ACHN (cell line): ENCODE data around the gene RNU1-3.
"Not testable (repeated sequence)": the region's sequence is repeated elsewhere in the genome, so short reads cannot be mapped to it uniquely, and the experiment has no call there.

Experiments
- DNase-seq: peaks from one replicate; pipeline ENCODE4 v3.0.0-alpha.2; 2015
- in situ Hi-C: cut with HindIII; loops from 2 replicates; pipeline ENCODE4 v1.10.0; 2017; ENCODE audit warnings: low sequenced_read_pairs, low pct_ligation_motif_present, low pct_unique_long_range_greater_than_20kb

RNU1-3 gene

GRCh38 chr1:16628361-16629111, 38.2 kb downstream of the RNU1-3 start:
- in situ Hi-C loops: no loop called here
- no peak for DNase-seq

- DNase-seq, in situ Hi-C loops: not testable (repeated sequence)
These were observed 40.3 kb downstream of the RNU1-3 start for GRCh38 chr1:16626409-16626983.

GRCh38 chr1:16625497-16626408, 41.0 kb downstream of the RNU1-3 start:
- in situ Hi-C loops: no loop called here
- DNase-seq: no peak

DNA sequence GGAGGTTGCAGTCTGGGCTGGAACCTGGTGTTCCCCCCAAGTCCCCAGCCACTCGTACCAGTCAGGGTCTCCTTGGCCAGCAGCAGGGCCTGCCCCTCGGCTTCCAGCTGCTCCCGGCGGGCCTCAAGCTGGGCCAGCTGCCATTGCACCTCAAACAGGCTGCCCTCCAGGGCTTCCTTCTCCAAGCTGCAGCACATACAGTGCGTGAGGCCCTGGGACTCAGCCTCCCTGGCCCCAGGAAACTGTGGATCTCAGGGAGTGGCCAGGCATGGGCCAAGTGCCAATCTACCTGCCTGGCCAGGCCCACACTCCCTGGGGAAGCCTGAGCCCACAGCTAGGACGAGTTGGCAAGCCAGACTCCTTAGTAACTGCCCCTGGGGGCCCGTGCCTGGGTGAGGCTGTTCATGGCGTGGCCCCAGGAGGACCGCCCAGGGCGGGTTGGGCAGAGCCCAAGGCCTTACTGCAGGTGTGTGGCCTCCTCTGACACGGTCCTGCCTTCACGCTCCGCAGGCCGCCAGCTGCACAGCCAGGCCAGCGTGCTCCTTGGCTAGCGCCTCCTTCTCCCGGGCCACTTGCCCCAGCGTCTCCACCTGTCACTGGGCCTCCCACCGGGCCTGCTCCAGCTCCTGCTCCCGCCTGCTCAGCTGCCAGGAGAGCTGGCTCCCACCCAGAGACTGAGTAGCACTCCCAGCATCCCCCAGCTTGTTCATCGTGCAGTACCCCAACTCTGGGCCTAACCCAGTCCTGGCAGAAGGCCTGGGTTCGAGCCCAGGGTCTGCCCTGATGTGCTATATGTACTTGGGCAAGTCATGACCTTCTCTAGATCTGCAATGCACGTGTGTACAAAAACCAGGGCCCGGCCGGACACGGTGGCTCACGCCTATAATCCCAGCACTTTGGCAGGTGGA, 42.7 kb downstream of the RNU1-3 start:
- in situ Hi-C loops: not testable (repeated sequence)
- peak; percentile 57 for DNase-seq

- in situ Hi-C loops: not testable (repeated sequence)
- peak; percentile 81 for DNase-seq
These were observed 43.4 kb downstream of the RNU1-3 start for GRCh38 chr1:16623337-16623736.

GRCh38 chr1:16621681-16622315, 45.0 kb downstream of the RNU1-3 start:
- DNase-seq, in situ Hi-C loops: not testable (repeated sequence)

- in situ Hi-C loops: no loop called here
These were observed 45.5 kb downstream of the RNU1-3 start for GRCh38 chr1:16621300-16621658.

DNA sequence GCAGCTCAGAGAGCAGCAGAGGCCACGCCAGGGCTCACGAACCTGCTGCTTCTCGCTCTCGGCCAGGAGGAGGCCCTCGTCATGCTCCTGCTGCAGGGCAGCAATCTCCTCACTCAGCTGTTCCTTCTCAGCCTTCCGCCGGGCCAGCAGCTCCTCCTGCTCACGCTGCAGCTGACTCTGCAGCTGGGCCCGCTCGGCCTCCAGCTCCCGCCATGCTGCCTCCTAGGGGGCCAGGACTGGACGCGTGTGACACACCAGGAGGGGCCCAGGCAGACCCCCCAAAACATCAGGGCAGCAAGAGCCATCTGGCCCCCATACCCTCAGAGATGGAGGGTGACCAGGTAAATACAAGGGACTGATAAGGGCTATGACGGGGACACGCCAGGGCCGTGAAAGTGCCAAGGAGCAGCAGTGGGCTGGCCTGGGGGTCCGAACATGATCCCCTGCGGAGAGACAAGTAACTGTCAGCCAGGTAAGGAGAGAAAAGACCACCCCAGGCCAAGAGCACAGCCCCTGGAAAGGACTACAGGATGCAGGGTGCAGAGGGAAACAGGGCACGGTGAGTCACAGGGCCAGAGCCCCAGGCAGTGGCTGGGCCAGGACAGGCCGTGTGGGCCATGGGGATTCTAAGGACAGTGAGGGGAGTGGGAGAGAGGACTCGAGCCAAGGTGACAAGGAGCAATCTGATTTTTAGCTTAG, 46.8 kb downstream of the RNU1-3 start:
- in situ Hi-C loops, DNase-seq: not testable (repeated sequence)

More at GRCh38 chr1:16621300-16621658, 45.5 kb downstream of the RNU1-3 start:
- no peak for DNase-seq

GRCh38 chr1:16618719-16619118, 48.0 kb downstream of the RNU1-3 start:
- in situ Hi-C loops: no loop called here
- no peak for DNase-seq

DNA sequence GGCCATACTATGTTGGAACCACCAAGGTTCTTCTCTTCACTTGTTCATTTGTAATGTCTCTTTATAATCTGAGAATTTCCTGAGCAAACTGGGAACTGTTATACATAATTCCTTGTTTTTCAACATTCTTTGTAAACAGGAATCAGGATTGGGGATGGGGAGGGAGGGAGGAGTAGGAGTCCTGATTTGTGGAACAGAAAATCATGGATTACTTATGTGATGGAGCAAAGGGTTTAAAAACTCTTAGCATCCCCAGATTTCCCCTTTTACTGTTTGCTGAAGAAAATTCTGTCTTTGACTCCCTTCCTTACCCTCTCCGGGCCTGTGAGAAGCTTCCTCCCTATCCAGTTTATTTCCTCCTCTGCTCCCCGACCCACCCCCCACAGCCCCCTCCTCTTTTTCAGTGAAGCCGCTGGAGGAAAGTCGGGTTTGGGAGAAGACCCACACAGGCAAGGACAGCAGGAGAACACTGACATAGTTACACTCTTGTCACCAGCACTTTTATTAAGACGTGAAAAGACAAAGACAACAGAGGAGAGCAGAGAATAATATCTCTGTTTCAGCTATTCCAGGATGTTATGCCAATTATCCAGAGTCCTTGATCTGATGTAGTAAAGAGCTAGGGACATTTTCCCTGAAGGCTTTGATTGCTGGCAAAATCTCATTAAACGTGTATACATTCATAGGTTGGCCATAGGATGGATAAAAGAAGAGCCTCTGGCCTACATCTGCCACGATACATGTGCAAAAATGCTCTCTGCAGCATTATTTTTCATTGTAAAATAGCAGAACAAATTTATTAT, 48.8 kb downstream of the RNU1-3 start:
- in situ Hi-C loops: no loop called here

DNA sequence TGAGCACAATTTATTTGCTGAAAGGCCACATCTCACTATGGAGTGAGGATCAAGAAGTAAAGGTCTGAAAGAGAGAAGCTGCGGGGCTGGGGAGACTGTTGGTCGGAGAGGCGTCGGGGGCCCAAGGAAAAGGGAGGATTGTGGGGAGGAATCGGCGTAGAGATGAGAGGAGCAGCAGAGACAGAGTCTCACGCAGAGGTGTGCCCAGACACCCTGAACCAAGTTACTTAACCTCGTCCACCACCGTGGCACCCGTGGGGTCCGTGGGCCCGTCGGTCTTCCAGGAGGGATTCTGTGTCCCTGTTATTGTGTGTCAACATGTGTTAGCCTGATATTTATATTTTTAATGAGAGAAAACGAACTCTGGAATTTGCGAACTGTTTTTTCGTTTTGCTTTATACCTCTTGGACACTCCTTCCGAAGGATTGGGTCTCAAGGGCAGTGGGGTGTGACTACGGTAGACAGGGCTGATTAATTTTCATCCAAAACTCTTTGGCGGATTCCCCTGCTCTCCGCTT, 49.6 kb downstream of the RNU1-3 start:
- DNase-seq: no peak

More for the DNA sequence above, 48.8 kb downstream of the RNU1-3 start:
- DNase-seq: no peak

More for the DNA sequence above, 49.6 kb downstream of the RNU1-3 start:
- in situ Hi-C loops: no loop called here
